ENCODE measurements around the gene ITK. TPM values are rescaled to one million over a fixed set of nuclear protein-coding genes. Genes with fewer than 3 reads are reported as not detected.

The ITK gene
- total RNA-seq, 6 experiments from 2014 or later: 0.35 to 1.2 (median 0.74) TPM

GRCh38 chr5:157142317-157143126 is 38.1 kb upstream of the ITK start, which contains the start of gene MED7:
MED7 (minus strand) TSS chr5:157142865; CDS start chr5:157139431, 3,434 bp downstream.
- Histone ChIP-seq H3K27me3 (no peaks in the 10 kb centered on the region), H3K4me3 (peak within 1 kb of the TSS; percentile 63 to 97 (median 85)), H3K4me1 (peaks cover 0 to 14% (median 0%) of the 10 kb centered on the region in 4 donors), H3K36me3 (peaks cover 0 to 12% (median 1%) of the 10 kb centered on the region in 4 donors), H3K9me3 (no peaks in the 10 kb centered on the region), H3K27ac (peak within 1 kb of the TSS; percentile 84 to 89 (median 85))
- intact Hi-C loops (cut with DNase I): no loop called here
- TF ChIP-seq CTCF (IDR thresholded peaks at IDR 0.05) (no peak), POLR2A (IDR thresholded peaks at IDR 0.05) (peak; percentile 85)
- WGBS (ENCODE audit: insufficient coverage, low coverage, low lambda C conversion rate, missing lambda C conversion rate): under 1% methylated on average over 34 of the region's 48 CpGs
- DNase-seq (peak; percentile 89 to 96 (median 94)), ATAC-seq (peak; percentile 98 to 100 (median 99))

- H3K9me3 ChIP-seq: no peaks in the 10 kb centered on the region
- H3K36me3 ChIP-seq: peaks cover 0 to 10% (median 0%) of the 10 kb centered on the region in 4 donors
- peak overlapping the region; percentile 84 to 89 (median 85) for H3K27ac ChIP-seq
- DNase-seq (peak; percentile 33 to 56 (median 52)), ATAC-seq (peak; percentile 65 to 71 (median 70))
- no peak for TF ChIP-seq CTCF (IDR thresholded peaks at IDR 0.05)
- peak; percentile 14 for TF ChIP-seq POLR2A (IDR thresholded peaks at IDR 0.05)
- peaks cover 0 to 14% (median 0%) of the 10 kb centered on the region in 4 donors for H3K4me1 ChIP-seq
- no peaks in the 10 kb centered on the region for H3K27me3 ChIP-seq
- H3K4me3 ChIP-seq: peak overlapping the region; percentile 63 to 97 (median 85)
- WGBS (ENCODE audit: insufficient coverage, low coverage, low lambda C conversion rate, missing lambda C conversion rate): 15% methylated on average over 33 of the region's 33 CpGs
- intact Hi-C loops (cut with DNase I): no loop called here
These were observed 37.3 kb upstream of the ITK start for GRCh38 chr5:157143127-157143971.

GRCh38 chr5:157148734-157149615 is 31.7 kb upstream of the ITK start:
- DNase-seq (peak in 1 of 3 donors; percentile 62), ATAC-seq (peak; percentile 89 to 97 (median 92))
- H3K4me1 ChIP-seq: no peaks in the 10 kb centered on the region
- no peaks in the 10 kb centered on the region for H3K9me3 ChIP-seq
- H3K36me3 ChIP-seq: no peaks in the 10 kb centered on the region
- H3K27ac ChIP-seq: no peak overlapping the region
- WGBS (ENCODE audit: insufficient coverage, low coverage, low lambda C conversion rate, missing lambda C conversion rate): 45% methylated on average over 10 of the region's 14 CpGs
- no peak overlapping the region for H3K4me3 ChIP-seq
- intact Hi-C loops (cut with DNase I): no loop called here
- TF ChIP-seq POLR2A (IDR thresholded peaks at IDR 0.05) (no peak), CTCF (IDR thresholded peaks at IDR 0.05) (peak; percentile 75 to 91 (median 88))
- H3K27me3 ChIP-seq: no peaks in the 10 kb centered on the region

GRCh38 chr5:157150995-157151394 is 29.6 kb upstream of the ITK start:
- TF ChIP-seq CTCF (IDR thresholded peaks at IDR 0.05) (no peak), POLR2A (IDR thresholded peaks at IDR 0.05) (no peak)
- H3K4me3 ChIP-seq: no peak overlapping the region
- no peak overlapping the region for H3K27ac ChIP-seq
- no peaks in the 10 kb centered on the region for H3K27me3 ChIP-seq
- no peaks in the 10 kb centered on the region for H3K36me3 ChIP-seq
- ATAC-seq (no peak), DNase-seq (no peak)
- intact Hi-C loops (cut with DNase I): no loop called here
- 83% methylated on average over 3 of the region's 3 CpGs for WGBS (ENCODE audit: insufficient coverage, low coverage, low lambda C conversion rate, missing lambda C conversion rate)
- H3K9me3 ChIP-seq: no peaks in the 10 kb centered on the region
- no peaks in the 10 kb centered on the region for H3K4me1 ChIP-seq
